H9 (cell line): ENCODE data around the gene CD164L2. TPM values are rescaled to one million over a fixed set of nuclear protein-coding genes. Genes with fewer than 3 reads are reported as not detected.

ENCODE experiments used
- DNase-seq: peaks from one replicate; pipeline ENCODE4 v3.0.0-alpha.2; 2017
- H2AFZ ChIP-seq: one replicate; pipeline ENCODE4 v1.6.1; 2013; ENCODE audit warnings: mild to moderate bottlenecking, low read length, control low read depth, moderate library complexity
- H2AK5ac ChIP-seq: 2 replicates; pipeline ENCODE4 v1.6.1; 2013; ENCODE audit warnings: low read length, control low read depth, mixed read lengths; ENCODE audit not compliant: insufficient read length
- H2BK120ac ChIP-seq: one replicate; pipeline ENCODE4 v1.6.1; 2013; ENCODE audit warnings: low read depth, mild to moderate bottlenecking, low read length, control low read depth, inconsistent platforms; ENCODE audit not compliant: poor library complexity, severe bottlenecking
- H2BK12ac ChIP-seq: 2 replicates; pipeline ENCODE4 v1.6.1; 2013; ENCODE audit warnings: low read length, control low read depth, mixed read lengths, low read depth; ENCODE audit not compliant: insufficient read length
- H2BK15ac ChIP-seq: 2 replicates; pipeline ENCODE4 v1.6.1; 2013; ENCODE audit warnings: low read depth, low read length, control low read depth
- H2BK20ac ChIP-seq: one replicate; pipeline ENCODE4 v1.6.1; 2013; ENCODE audit warnings: low read depth, mild to moderate bottlenecking, low read length, control low read depth, inconsistent platforms; ENCODE audit not compliant: poor library complexity, severe bottlenecking
- H2BK5ac ChIP-seq: 2 replicates; pipeline ENCODE4 v1.6.1; 2013; ENCODE audit warnings: low read length, control low read depth, mixed read lengths; ENCODE audit not compliant: insufficient read length
- H3K14ac ChIP-seq: 2 replicates; pipeline ENCODE4 v1.6.1; 2013; ENCODE audit warnings: low read length, control low read depth; ENCODE audit not compliant: insufficient read depth
- H3K18ac ChIP-seq: 2 replicates; pipeline ENCODE4 v1.6.1; 2013; ENCODE audit warnings: low read depth, mild to moderate bottlenecking, mixed read lengths, low read length, control low read depth; ENCODE audit not compliant: insufficient read length
- H3K23ac ChIP-seq: 2 replicates; pipeline ENCODE4 v1.6.1; 2013; ENCODE audit warnings: low read length, control low read depth, mixed read lengths, low read depth; ENCODE audit not compliant: insufficient read length
- H3K23me2 ChIP-seq: 2 replicates; pipeline ENCODE4 v1.6.1; 2013; ENCODE audit warnings: low read depth, mild to moderate bottlenecking, mixed read lengths, low read length, control low read depth; ENCODE audit not compliant: insufficient read length, poor library complexity, severe bottlenecking
- H3K27ac ChIP-seq: 2 replicates; pipeline ENCODE4 v1.5.1; 2013; ENCODE audit warnings: low read length, control low read depth, mixed read lengths, low read depth; ENCODE audit not compliant: insufficient read length
- H3K27me3 ChIP-seq: 2 replicates; pipeline ENCODE4 v1.6.1; 2013; ENCODE audit warnings: low read length, control low read depth, inconsistent platforms; ENCODE audit not compliant: insufficient read depth
- H3K4ac ChIP-seq: 2 replicates; pipeline ENCODE4 v1.6.1; 2013; ENCODE audit warnings: low read depth, mild to moderate bottlenecking, control low read depth, inconsistent platforms, low read length, moderate library complexity
- H3K4me1 ChIP-seq: 2 replicates; pipeline ENCODE4 v1.6.1; 2013; ENCODE audit warnings: low read length, control low read depth, inconsistent platforms; ENCODE audit not compliant: insufficient read depth
- H3K4me2 ChIP-seq: 2 replicates; pipeline ENCODE4 v1.6.1; 2013; ENCODE audit warnings: low read length, control low read depth, mixed read lengths; ENCODE audit not compliant: insufficient read length, insufficient read depth
- H3K56ac ChIP-seq: 2 replicates; pipeline ENCODE4 v1.6.1; 2013; ENCODE audit warnings: low read depth, mild to moderate bottlenecking, mixed read lengths, low read length, control low read depth; ENCODE audit not compliant: insufficient read length
- H3K79me1 ChIP-seq: 2 replicates; pipeline ENCODE4 v1.6.1; 2013; ENCODE audit warnings: low read depth, mild to moderate bottlenecking, moderate library complexity, low read length, control low read depth, inconsistent platforms; ENCODE audit not compliant: insufficient read depth, poor library complexity, severe bottlenecking
- H3K79me2 ChIP-seq: 2 replicates; pipeline ENCODE4 v1.6.1; 2013; ENCODE audit warnings: low read length, control low read depth, inconsistent platforms; ENCODE audit not compliant: insufficient read depth
- H3K9ac ChIP-seq: 2 replicates; pipeline ENCODE4 v1.6.1; 2013; ENCODE audit warnings: low read length, control low read depth, mixed read lengths; ENCODE audit not compliant: insufficient read length; ENCODE audit errors: extremely low read depth
- H3K9me3 ChIP-seq: one replicate; pipeline ENCODE4 v1.6.1; 2013; ENCODE audit warnings: low read depth, low read length, inconsistent platforms; ENCODE audit not compliant: control insufficient read depth
- H3T11ph ChIP-seq: one replicate; pipeline ENCODE4 v1.6.1; 2013; ENCODE audit warnings: mild to moderate bottlenecking, low read length, control low read depth, inconsistent platforms
- H4K20me1 ChIP-seq: one replicate; pipeline ENCODE4 v1.6.1; 2013; ENCODE audit not compliant: control insufficient read depth, insufficient read length, insufficient read depth
- H4K5ac ChIP-seq: 2 replicates; pipeline ENCODE4 v1.6.1; 2013; ENCODE audit warnings: low read depth, mild to moderate bottlenecking, mixed read lengths, low read length, control low read depth; ENCODE audit not compliant: insufficient read length
- H4K8ac ChIP-seq: replicated peaks from 2 replicates; pipeline ENCODE4 v1.6.1; 2013; ENCODE audit warnings: low read length, control low read depth, mixed read lengths, low read depth; ENCODE audit not compliant: insufficient read length
- H4K91ac ChIP-seq: 2 replicates; pipeline ENCODE4 v1.6.1; 2013; ENCODE audit warnings: low read depth, mild to moderate bottlenecking, moderate library complexity, mixed read lengths, low read length, control low read depth; ENCODE audit not compliant: insufficient read length
- H3K27ac Mint-ChIP-seq, 3 experiments: 2 replicates in 2 of 3; 3 replicates in 1 of 3; pipeline ENCODE4 v1.8.0; 2020 to 2021; ENCODE audit warnings: mixed read lengths in 3 of 3, mild to moderate bottlenecking in 1 of 3, moderate library complexity in 1 of 3
- H3K27me3 Mint-ChIP-seq: 2 replicates; pipeline ENCODE4 v1.8.0; 2021; ENCODE audit warnings: low read depth, mild to moderate bottlenecking, moderate library complexity, mixed read lengths
- H3K36me3 Mint-ChIP-seq, 3 experiments: 2 replicates in 2 of 3; 3 replicates in 1 of 3; pipeline ENCODE4 v1.8.0; 2020 to 2021; ENCODE audit warnings: low read depth in 3 of 3, mixed read lengths in 3 of 3; ENCODE audit not compliant: insufficient read depth in 1 of 3
- H3K4me1 Mint-ChIP-seq, 2 experiments: 2 replicates each; pipeline ENCODE4 v1.8.0; 2020; ENCODE audit warnings: mixed read lengths in 2 of 2
- H3K4me3 Mint-ChIP-seq, 2 experiments: 2 replicates in 1 of 2; 3 replicates in 1 of 2; pipeline ENCODE4 v1.8.0; 2020 to 2021; ENCODE audit warnings: mild to moderate bottlenecking in 2 of 2, mixed read lengths in 2 of 2, moderate library complexity in 1 of 2
- H3K9me3 Mint-ChIP-seq, 2 experiments: 2 replicates in 1 of 2; 3 replicates in 1 of 2; pipeline ENCODE4 v1.8.0; 2020; ENCODE audit warnings: mild to moderate bottlenecking in 2 of 2, mixed read lengths in 2 of 2, moderate library complexity in 1 of 2
- WGBS: extraction: QIAGEN DNeasy Blood & Tissue Kit; methylation state at CpG from one replicate; pipeline ENCODE4 v1.1.7; 2013; ENCODE audit warnings: missing lambda C conversion rate, low lambda C conversion rate, mixed read lengths; ENCODE audit not compliant: insufficient read length; ENCODE audit errors: extremely low coverage; 5-methylcytosine and 5-hydroxymethylcytosine counted together
- total RNA-seq: library from RNA; stranded (reverse); gene quantifications from 2 replicates; pipeline ENCODE4 v1.2.1, GENCODE V29; 2021
- TF ChIP-seq, protein P1 (sequence below): fragments of 200-600 bp; sonication (generic); conservative IDR thresholded peaks from 3 replicates; pipeline ENCODE4 v1.8.0; 2021; ENCODE audit warnings: antibody characterized with exemption, mild to moderate bottlenecking

Gene CD164L2
- total RNA-seq, 1 experiment from 2014 or later = 1.2 TPM

DNA sequence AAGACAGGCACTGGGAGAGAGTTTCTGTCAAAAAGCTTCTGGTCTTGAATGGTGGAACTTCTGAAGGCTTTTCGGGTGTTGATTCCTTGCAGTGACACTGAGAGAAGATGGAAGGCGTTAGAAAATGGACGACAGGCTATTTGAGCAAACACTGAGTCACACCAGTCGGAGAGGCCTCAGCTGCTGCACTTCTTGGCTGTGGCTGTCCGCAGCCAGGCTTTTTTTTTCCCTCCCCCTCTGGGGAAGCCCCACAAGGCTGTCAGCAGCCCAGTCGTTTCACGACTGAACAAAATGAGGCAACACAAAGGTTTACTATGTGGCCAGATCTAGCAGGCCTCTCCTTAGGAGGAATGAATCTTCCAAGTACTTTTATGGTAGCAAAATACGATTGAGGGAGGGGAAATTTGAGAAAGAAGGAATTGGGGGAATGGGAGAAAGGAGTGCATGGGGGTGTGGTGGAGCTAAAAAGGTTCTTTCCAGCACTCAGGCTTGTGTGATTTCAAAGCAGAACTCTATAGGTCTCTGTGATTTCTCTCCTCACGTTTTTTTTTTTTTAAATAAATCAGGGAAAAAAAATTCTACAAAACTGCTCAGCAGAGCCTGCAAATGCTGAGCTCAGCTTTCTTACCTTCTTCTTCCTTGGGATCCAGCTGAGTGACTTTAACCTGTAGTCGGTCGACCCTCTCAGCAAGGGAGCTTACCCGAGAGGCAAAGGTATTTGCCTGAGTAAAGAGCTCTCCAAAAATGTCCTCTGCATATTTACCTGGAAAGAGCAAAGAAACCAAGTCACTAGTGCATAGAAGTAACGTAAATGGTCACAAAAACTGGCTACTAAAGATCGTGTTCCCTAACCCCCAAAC lies 35.4 kb upstream of the CD164L2 start:
- peaks cover 25 to 42% (median 41%) of the 10 kb centered on the region in 3 experiments; a peak in 6 of 7 replicates for H3K36me3 Mint-ChIP-seq
- WGBS = 100% methylated on average over 1 of the region's 14 CpGs
- Histone ChIP-seq H3K18ac (no peak overlapping the region), H2BK12ac (no peak overlapping the region), H3K14ac (no peak overlapping the region), H2AK5ac (no peak overlapping the region), H4K20me1 (no peaks in the 10 kb centered on the region), H3K23me2 (no peaks in the 10 kb centered on the region), H3K27ac (no peak overlapping the region), H3K9ac (no peak overlapping the region), H3K27me3 (no peaks in the 10 kb centered on the region), H3K4me1 (0 out of 2 replicates have a peak, but pooled peaks cover 2% of the 10 kb centered on the region), H3K56ac (no peak overlapping the region), H2BK15ac (no peak overlapping the region), H4K5ac (no peak overlapping the region), H2BK5ac (no peak overlapping the region), H2AFZ (no peak overlapping the region), H3K23ac (no peak overlapping the region), H2BK20ac (no peak overlapping the region), H3K4me2 (peak overlapping the region; percentile 17), H3T11ph (no peak overlapping the region), H4K8ac (no peak overlapping the region), H3K79me1 (no peaks in the 10 kb centered on the region), H3K9me3 (no peaks in the 10 kb centered on the region), H4K91ac (no peak overlapping the region), H2BK120ac (no peak overlapping the region), H3K79me2 (no peaks in the 10 kb centered on the region), H3K4ac (no peak overlapping the region)
- no peaks in the 10 kb centered on the region for H3K27me3 Mint-ChIP-seq
- H3K27ac Mint-ChIP-seq = peak overlapping the region; percentile 61 to 90 (median 87)
- H3K9me3 Mint-ChIP-seq = no peaks in the 10 kb centered on the region
- H3K4me1 Mint-ChIP-seq = peaks cover 17 to 22% of the 10 kb centered on the region in 2 experiments
- no peak for DNase-seq
- peak overlapping the region in 1 of 2 experiments; percentile 33; a peak in 2 of 5 replicates for H3K4me3 Mint-ChIP-seq
- TF ChIP-seq, protein P1, sequence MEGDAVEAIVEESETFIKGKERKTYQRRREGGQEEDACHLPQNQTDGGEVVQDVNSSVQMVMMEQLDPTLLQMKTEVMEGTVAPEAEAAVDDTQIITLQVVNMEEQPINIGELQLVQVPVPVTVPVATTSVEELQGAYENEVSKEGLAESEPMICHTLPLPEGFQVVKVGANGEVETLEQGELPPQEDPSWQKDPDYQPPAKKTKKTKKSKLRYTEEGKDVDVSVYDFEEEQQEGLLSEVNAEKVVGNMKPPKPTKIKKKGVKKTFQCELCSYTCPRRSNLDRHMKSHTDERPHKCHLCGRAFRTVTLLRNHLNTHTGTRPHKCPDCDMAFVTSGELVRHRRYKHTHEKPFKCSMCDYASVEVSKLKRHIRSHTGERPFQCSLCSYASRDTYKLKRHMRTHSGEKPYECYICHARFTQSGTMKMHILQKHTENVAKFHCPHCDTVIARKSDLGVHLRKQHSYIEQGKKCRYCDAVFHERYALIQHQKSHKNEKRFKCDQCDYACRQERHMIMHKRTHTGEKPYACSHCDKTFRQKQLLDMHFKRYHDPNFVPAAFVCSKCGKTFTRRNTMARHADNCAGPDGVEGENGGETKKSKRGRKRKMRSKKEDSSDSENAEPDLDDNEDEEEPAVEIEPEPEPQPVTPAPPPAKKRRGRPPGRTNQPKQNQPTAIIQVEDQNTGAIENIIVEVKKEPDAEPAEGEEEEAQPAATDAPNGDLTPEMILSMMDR = no peak
